ENCODE data around the gene SH3BP4.
A peak's percentile ranks its signal among the peaks of the same experiment; 100 is the strongest.
"Not testable (repeated sequence)": the region's sequence is repeated elsewhere in the genome, so short reads cannot be mapped to it uniquely, and the experiment has no call there.

SH3BP4 gene

GRCh38 chr2:235009081-235009480, 57.3 kb downstream of the SH3BP4 start:
- Histone ChIP-seq H3K36me3 (no peaks in the 10 kb centered on the region), H3K4me1 (peaks cover 33% of the 10 kb centered on the region), H3K4me3 (ENCODE audit: low read depth, low read length) (no peak overlapping the region), H3K27me3 (no peaks in the 10 kb centered on the region), H3K9me3 (no peaks in the 10 kb centered on the region)
- no peak for TF ChIP-seq CTCF (IDR thresholded peaks at IDR 0.05; ENCODE audit: low read depth, low read length)
- no peak for DNase-seq

GRCh38 chr2:235010117-235010714, 58.4 kb downstream of the SH3BP4 start:
- H3K4me1 ChIP-seq: peaks cover 33% of the 10 kb centered on the region
- no peaks in the 10 kb centered on the region; the same call in 1 of the 2 replicates for H3K9me3 ChIP-seq
- no peak overlapping the region for H3K4me3 ChIP-seq (ENCODE audit: low read depth, low read length)
- DNase-seq: no peak
- TF ChIP-seq CTCF (IDR thresholded peaks at IDR 0.05; ENCODE audit: low read depth, low read length): no peak
- no peaks in the 10 kb centered on the region for H3K27me3 ChIP-seq
- no peaks in the 10 kb centered on the region for H3K36me3 ChIP-seq

- Histone ChIP-seq H3K36me3 (no peaks in the 10 kb centered on the region; the same call in 1 of the 2 replicates), H3K4me3 (ENCODE audit: low read depth, low read length) (no peak overlapping the region), H3K9me3 (no peaks in the 10 kb centered on the region; the same call in 1 of the 2 replicates), H3K27me3 (no peaks in the 10 kb centered on the region), H3K4me1 (peaks cover 20% of the 10 kb centered on the region)
- no peak for DNase-seq
- TF ChIP-seq CTCF (IDR thresholded peaks at IDR 0.05; ENCODE audit: low read depth, low read length): no peak
Observed at GRCh38 chr2:235011607-235011928, 59.8 kb downstream of the SH3BP4 start.

- no peak for TF ChIP-seq CTCF (IDR thresholded peaks at IDR 0.05; ENCODE audit: low read depth, low read length)
Observed at GRCh38 chr2:235011929-235012631, 60.3 kb downstream of the SH3BP4 start.

GRCh38 chr2:235017441-235017840, 65.6 kb downstream of the SH3BP4 start:
- Histone ChIP-seq H3K36me3 (no peaks in the 10 kb centered on the region; the same call in 1 of the 2 replicates), H3K4me1 (peaks cover 15% of the 10 kb centered on the region), H3K4me3 (ENCODE audit: low read depth, low read length) (no peak overlapping the region), H3K27me3 (no peaks in the 10 kb centered on the region), H3K9me3 (no peaks in the 10 kb centered on the region; the same call in 1 of the 2 replicates)
- DNase-seq: no peak
- TF ChIP-seq CTCF (IDR thresholded peaks at IDR 0.05; ENCODE audit: low read depth, low read length): no peak

More at GRCh38 chr2:235011929-235012631, 60.3 kb downstream of the SH3BP4 start:
- H3K9me3 ChIP-seq: no peaks in the 10 kb centered on the region; the same call in 1 of the 2 replicates
- H3K36me3 ChIP-seq: no peaks in the 10 kb centered on the region; the same call in 1 of the 2 replicates
- H3K4me3 ChIP-seq (ENCODE audit: low read depth, low read length): no peak overlapping the region
- peaks cover 16% of the 10 kb centered on the region for H3K4me1 ChIP-seq
- no peaks in the 10 kb centered on the region for H3K27me3 ChIP-seq
- peak; percentile 65 for DNase-seq

GRCh38 chr2:235018838-235019237, 67.0 kb downstream of the SH3BP4 start:
- Histone ChIP-seq H3K27me3 (no peaks in the 10 kb centered on the region), H3K9me3 (no peaks in the 10 kb centered on the region; the same call in 1 of the 2 replicates), H3K4me3 (ENCODE audit: low read depth, low read length) (no peak overlapping the region), H3K4me1 (peaks cover 12% of the 10 kb centered on the region), H3K36me3 (no peaks in the 10 kb centered on the region; the same call in 1 of the 2 replicates)
- no peak for TF ChIP-seq CTCF (IDR thresholded peaks at IDR 0.05; ENCODE audit: low read depth, low read length)
- no peak for DNase-seq

- H3K27me3 ChIP-seq; H3K9me3 ChIP-seq; DNase-seq; H3K4me3 ChIP-seq (ENCODE audit: low read depth, low read length); H3K36me3 ChIP-seq: not testable (repeated sequence)
- H3K4me1 ChIP-seq: peaks cover 12% of the 10 kb centered on the region
Observed at GRCh38 chr2:235020141-235020540, 68.3 kb downstream of the SH3BP4 start.
